K562 (cell line): ENCODE measurements around the gene CNFN. TPM values are rescaled to one million over a fixed set of nuclear protein-coding genes. Genes with fewer than 3 reads are reported as not detected.

Source experiments
- ATAC-seq: fragments of 200-7000 bp; cut with Tn5 transposase; 3 replicates; pipeline ENCODE4 v1.9.1; 2020; ENCODE audit warnings: moderate library complexity
- BruUV-seq: library from RNA; stranded (reverse); fragments of 400-500 nt; replicated peaks from 2 replicates; lab custom pipeline; 2021; lab: Mats Ljungman, UMichigan
- CTCF ChIA-PET: fragments of 300-600 bp; formaldehyde crosslinking; extraction: SDS; loops from one replicate; lab custom pipeline; 2021; ENCODE audit warnings: low intra/inter-chr PET ratio; lab: Yijun Ruan, JAX
- POLR2A ChIA-PET: fragments of 300-600, 350-650 bp; sonication (Branson Sonifier 250); formaldehyde crosslinking; extraction: SDS; loops from one replicate; lab custom pipeline; 2021; ENCODE audit warnings: antibody characterized with exemption, inconsistent platforms; lab: Yijun Ruan, JAX
- DNase-seq, 4 experiments: peaks; one replicate each; pipeline versions ENCODE4 v3.0.0 to v3.0.0-alpha.2; 2011 to 2018; ENCODE audit warnings: low spot score in 3 of 4, mixed read lengths in 3 of 4; ENCODE audit errors: extremely low read depth in 1 of 4
- FAIRE-seq: peaks from 2 replicates; lab custom pipeline; 2011; peaks lifted over from hg19 to GRCh38; lab: Jason Lieb, UNC
- H2AFZ ChIP-seq: 2 replicates; pipeline ENCODE4 v1.6.0; 2011; ENCODE audit warnings: low read depth, low read length, control low read depth, inconsistent platforms
- H3K27ac ChIP-seq: fragments of 200-600 bp; 3 replicates; pipeline ENCODE4 v1.8.0; 2011; ENCODE audit warnings: low read depth, mild to moderate bottlenecking, control low read depth, inconsistent platforms, low read length, moderate library complexity, mixed read lengths; ENCODE audit errors: extremely low read depth
- H3K27me3 ChIP-seq, 2 experiments: fragments of 300-600 bp in 1 of 2; 2 replicates in 1 of 2; 3 replicates in 1 of 2; pipeline versions ENCODE4 v1.6.0 to v1.8.0; 2011; ENCODE audit warnings: inconsistent platforms in 2 of 2, low read length in 2 of 2, mild to moderate bottlenecking in 1 of 2, mixed read lengths in 1 of 2, moderate library complexity in 1 of 2; ENCODE audit not compliant: control insufficient read depth in 2 of 2, insufficient read depth in 2 of 2
- H3K36me3 ChIP-seq: fragments of 300-600 bp; 3 replicates; pipeline ENCODE4 v1.8.0; 2011; ENCODE audit warnings: mild to moderate bottlenecking, low read length, inconsistent platforms; ENCODE audit not compliant: control insufficient read depth, insufficient read depth
- H3K4me1 ChIP-seq, 2 experiments: fragments of 200-600 bp in 1 of 2; replicated peaks in 1 of 2; 2 replicates in 1 of 2; 3 replicates in 1 of 2; pipeline versions ENCODE4 v1.5.1 to v1.8.0; 2011; ENCODE audit warnings: inconsistent platforms in 2 of 2, low read length in 2 of 2, mild to moderate bottlenecking in 1 of 2, mixed read lengths in 1 of 2, moderate library complexity in 1 of 2; ENCODE audit not compliant: control insufficient read depth in 2 of 2, insufficient read depth in 2 of 2
- H3K4me2 ChIP-seq: 2 replicates; pipeline ENCODE4 v1.6.1; 2011; ENCODE audit warnings: low read length, control low read depth, inconsistent platforms, mixed read lengths; ENCODE audit not compliant: insufficient read depth
- H3K4me3 ChIP-seq: fragments of 200-600 bp; sonication (generic), shearing (Covaris generic); 2 replicates; pipeline ENCODE4 v1.5.1; 2016; ENCODE audit warnings: control low read depth, inconsistent platforms
- H3K79me2 ChIP-seq: fragments of 200-600 bp; 3 replicates; pipeline ENCODE4 v1.8.0; 2011; ENCODE audit warnings: low read length, inconsistent platforms; ENCODE audit not compliant: control insufficient read depth, insufficient read depth
- H3K9ac ChIP-seq, 2 experiments: 2 replicates each; pipeline versions ENCODE4 v1.6.0 to v1.6.1; 2011; ENCODE audit warnings: low read depth in 2 of 2, low read length in 2 of 2, control low read depth in 1 of 2, inconsistent platforms in 1 of 2, mild to moderate bottlenecking in 1 of 2, mixed read lengths in 1 of 2; ENCODE audit not compliant: insufficient read depth in 1 of 2
- H3K9me1 ChIP-seq: one replicate; pipeline ENCODE4 v1.6.0; 2011; ENCODE audit warnings: inconsistent platforms, mild to moderate bottlenecking, low read length, moderate library complexity; ENCODE audit not compliant: control insufficient read depth, insufficient read depth
- H3K9me3 ChIP-seq: replicated peaks from 2 replicates; pipeline ENCODE4 v1.5.1; 2011; ENCODE audit warnings: low read depth, low read length, inconsistent platforms; ENCODE audit not compliant: control insufficient read depth, insufficient read depth
- H4K20me1 ChIP-seq: replicated peaks from 2 replicates; pipeline ENCODE4 v1.6.1; 2011; ENCODE audit warnings: low read length, inconsistent platforms, mixed read lengths; ENCODE audit not compliant: control insufficient read depth, insufficient read depth
- ARID4B ChIP-seq: sonication (generic); formaldehyde crosslinking; IDR thresholded peaks from 2 replicates; pipeline ENCODE4 v1.8.0; 2022; ENCODE audit warnings: mild to moderate bottlenecking, missing genetic modification reagents
- CBX5 ChIP-seq: IDR thresholded peaks from 2 replicates; pipeline ENCODE4 v1.6.1; 2014; ENCODE audit warnings: low read depth, borderline replicate concordance
- HIVEP1 ChIP-seq: fragments of 250-450 bp; sonication (Bioruptor Pico); IDR thresholded peaks from 2 replicates; pipeline ENCODE4 v1.4.0; 2020; ENCODE audit warnings: mild to moderate bottlenecking
- HMBOX1 ChIP-seq: sonication (generic); IDR thresholded peaks from 2 replicates; pipeline ENCODE4 v1.6.1; 2016
- HNRNPUL1 ChIP-seq: fragments of 200-400 bp; formaldehyde crosslinking; IDR thresholded peaks from 2 replicates; pipeline ENCODE4 v1.6.1; 2017; ENCODE audit warnings: low read length
- MEF2D ChIP-seq: conservative IDR thresholded peaks from 2 replicates; pipeline ENCODE4 v1.6.1; 2016; ENCODE audit warnings: low read depth, missing genetic modification characterization, missing compliant biosample characterization
- PTTG1 ChIP-seq: fragments of 450-650 bp; IDR thresholded peaks from 2 replicates; pipeline ENCODE4 v1.6.1; 2016; ENCODE audit warnings: low read depth, mild to moderate bottlenecking, missing genetic modification characterization, missing compliant biosample characterization
- RNF2 ChIP-seq: sonication (generic); IDR thresholded peaks from 2 replicates; pipeline ENCODE4 v1.6.1; 2016
- TBL1XR1 ChIP-seq, 2 experiments: IDR thresholded peaks; 2 replicates each; pipeline ENCODE4 v1.6.1; 2012; ENCODE audit warnings: improper control_type of control experiment in 2 of 2, low read length in 2 of 2, mild to moderate bottlenecking in 1 of 2
- XRCC3 ChIP-seq: fragments of 450-650 bp; IDR thresholded peaks from 2 replicates; pipeline ENCODE4 v1.6.1; 2017; ENCODE audit warnings: mild to moderate bottlenecking, moderate library complexity
- ZNF133 ChIP-seq: fragments of 250-450 bp; sonication (Bioruptor Pico); IDR thresholded peaks from 2 replicates; pipeline ENCODE4 v1.4.0; 2020; ENCODE audit warnings: mild to moderate bottlenecking
- ZNF217 ChIP-seq: sonication (generic); formaldehyde crosslinking; IDR thresholded peaks from 2 replicates; pipeline ENCODE4 v1.8.0; 2022; ENCODE audit warnings: mild to moderate bottlenecking, missing genetic modification reagents
- ZNF274 ChIP-seq: IDR thresholded peaks from 2 replicates; pipeline ENCODE4 v1.6.1; 2011; ENCODE audit warnings: low read depth, mild to moderate bottlenecking, low read length, moderate library complexity, borderline replicate concordance
- WGBS: fragments of 100-300 bp; shearing (Covaris generic); methylation state at CpG from one replicate; pipeline ENCODE4 v1.1.6; 2016; ENCODE audit warnings: low coverage, mixed read lengths; ENCODE audit not compliant: insufficient coverage; ENCODE audit errors: missing lambda C conversion rate; 5-methylcytosine and 5-hydroxymethylcytosine counted together
- in situ Hi-C: fragments of 300-500 bp; cut with MboI; formaldehyde crosslinking; loops from 4 replicates; pipeline ENCODE4 v1.15.0; 2018; ENCODE audit warnings: inconsistent platforms, mixed read lengths
- intact Hi-C: fragments of 100-400 bp; cut with micrococcal nuclease; formaldehyde crosslinking; loops from 2 replicates; pipeline ENCODE4 v1.14.2; 2022
- polyA plus RNA-seq, 8 experiments: library from polyadenylated mRNA; depleted of rRNA in 4 of 8; stranded (reverse) in 5 of 8; unstranded in 3 of 8; fragments of >200 nt; fragmentation: Nextera tagmentation in 2 of 8; fragmentation: Illumina TruSeq in 1 of 8; extraction: Ambion mirVana in 2 of 8; extraction: Trizol in 1 of 8; gene quantifications; 2 replicates each; pipeline versions ENCODE4 v1.2.1 to v1.2.3, GENCODE V29; 2011 to 2014; ENCODE audit warnings: inconsistent platforms in 1 of 8, missing spikeins in 1 of 8
- total RNA-seq, 7 experiments: library from RNA; depleted of rRNA in 6 of 7; stranded (reverse); fragments of >200 nt in 6 of 7; fragmentation: Illumina TruSeq in 2 of 7; extraction: Trizol in 2 of 7; gene quantifications; 2 replicates each; pipeline versions ENCODE4 v1.2.1 to v1.2.3, GENCODE V29; 2011 to 2021; ENCODE audit warnings: low replicate concordance in 1 of 7
- TF ChIP-seq, protein P1 (sequence below): IDR thresholded peaks from 3 replicates; pipeline ENCODE4 v1.6.1; 2011; ENCODE audit warnings: borderline replicate concordance, mild to moderate bottlenecking; ENCODE audit not compliant: insufficient read length, insufficient read depth
- TF ChIP-seq, protein P2 (sequence below): sonication (generic); formaldehyde crosslinking; IDR thresholded peaks from 2 replicates; pipeline ENCODE4 v1.8.0; 2022; ENCODE audit warnings: missing genetic modification reagents, mild to moderate bottlenecking, moderate library complexity, borderline replicate concordance
- TF ChIP-seq, protein P3 (sequence below): sonication (generic); formaldehyde crosslinking; IDR thresholded peaks from 2 replicates; pipeline ENCODE4 v1.8.0; 2022; ENCODE audit warnings: missing genetic modification reagents, mild to moderate bottlenecking, borderline replicate concordance

The CNFN gene
- total and polyA plus RNA-seq, 9 of the 15 experiments (the other 6 are each of a cell fraction or from before 2014, with no cell fraction given): 0.18 to 0.52 (median 0.27) TPM; not detected in 5

- in situ Hi-C loops (no loop called here), intact Hi-C loops (no loop called here)
- Histone ChIP-seq H3K27me3 (no peaks in the 10 kb centered on the region), H3K27ac (no peak overlapping the region), H2AFZ (no peak overlapping the region), H4K20me1 (no peaks in the 10 kb centered on the region), H3K4me2 (no peak overlapping the region), H3K9me3 (peaks cover 2% of the 10 kb centered on the region; the same call in 1 of the 2 replicates), H3K36me3 (peaks cover 6% of the 10 kb centered on the region; the same call in 2 of the 3 replicates), H3K79me2 (no peaks in the 10 kb centered on the region), H3K4me3 (no peak overlapping the region), H3K9me1 (no peaks in the 10 kb centered on the region), H3K4me1 (peaks cover 0 to 17% of the 10 kb centered on the region in 2 experiments; a peak in 2 of 5 replicates), H3K9ac (no peak overlapping the region)
- POLR2A ChIA-PET: no interaction called here
- no peak for FAIRE-seq
- CTCF ChIA-PET: no interaction called here
- no TSS peak for BruUV-seq
- WGBS: 84% methylated on average over 13 of the region's 14 CpGs
- ATAC-seq: no peak
- DNase-seq: no peak
- no peak for TF ChIP-seq ARID4B (CRISPR knock-in tag)
- TF ChIP-seq, protein P1, sequence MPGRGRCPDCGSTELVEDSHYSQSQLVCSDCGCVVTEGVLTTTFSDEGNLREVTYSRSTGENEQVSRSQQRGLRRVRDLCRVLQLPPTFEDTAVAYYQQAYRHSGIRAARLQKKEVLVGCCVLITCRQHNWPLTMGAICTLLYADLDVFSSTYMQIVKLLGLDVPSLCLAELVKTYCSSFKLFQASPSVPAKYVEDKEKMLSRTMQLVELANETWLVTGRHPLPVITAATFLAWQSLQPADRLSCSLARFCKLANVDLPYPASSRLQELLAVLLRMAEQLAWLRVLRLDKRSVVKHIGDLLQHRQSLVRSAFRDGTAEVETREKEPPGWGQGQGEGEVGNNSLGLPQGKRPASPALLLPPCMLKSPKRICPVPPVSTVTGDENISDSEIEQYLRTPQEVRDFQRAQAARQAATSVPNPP: no peak
- TF ChIP-seq MEF2D (tag): no peak
- no peak for TF ChIP-seq HMBOX1
- TF ChIP-seq, protein P2, sequence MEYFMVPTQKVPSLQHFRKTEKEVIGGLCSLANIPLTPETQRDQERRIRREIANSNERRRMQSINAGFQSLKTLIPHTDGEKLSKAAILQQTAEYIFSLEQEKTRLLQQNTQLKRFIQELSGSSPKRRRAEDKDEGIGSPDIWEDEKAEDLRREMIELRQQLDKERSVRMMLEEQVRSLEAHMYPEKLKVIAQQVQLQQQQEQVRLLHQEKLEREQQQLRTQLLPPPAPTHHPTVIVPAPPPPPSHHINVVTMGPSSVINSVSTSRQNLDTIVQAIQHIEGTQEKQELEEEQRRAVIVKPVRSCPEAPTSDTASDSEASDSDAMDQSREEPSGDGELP (CRISPR knock-in tag): no peak
- TF ChIP-seq, protein P3, sequence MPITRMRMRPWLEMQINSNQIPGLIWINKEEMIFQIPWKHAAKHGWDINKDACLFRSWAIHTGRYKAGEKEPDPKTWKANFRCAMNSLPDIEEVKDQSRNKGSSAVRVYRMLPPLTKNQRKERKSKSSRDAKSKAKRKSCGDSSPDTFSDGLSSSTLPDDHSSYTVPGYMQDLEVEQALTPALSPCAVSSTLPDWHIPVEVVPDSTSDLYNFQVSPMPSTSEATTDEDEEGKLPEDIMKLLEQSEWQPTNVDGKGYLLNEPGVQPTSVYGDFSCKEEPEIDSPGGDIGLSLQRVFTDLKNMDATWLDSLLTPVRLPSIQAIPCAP (CRISPR knock-in tag): no peak
- no peak for TF ChIP-seq CBX5
- no peak for TF ChIP-seq HNRNPUL1
- no peak for TF ChIP-seq RNF2
- no peak for TF ChIP-seq HIVEP1 (CRISPR knock-in tag)
- TF ChIP-seq ZNF217 (CRISPR knock-in tag): no peak
- no peak for TF ChIP-seq XRCC3
- TF ChIP-seq PTTG1 (tag): no peak
- no peak for TF ChIP-seq TBL1XR1 (IDR thresholded peaks at IDR 0.05; ENCODE audit: low read length in 2 of 2)
- no peak for TF ChIP-seq ZNF133 (CRISPR knock-in tag)
- TF ChIP-seq ZNF274: no peak
Observed at GRCh38 chr19:42362342-42362741, 27.8 kb downstream of the CNFN start.
